Activated naive CD8-positive, alpha-beta T cell treated with anti-CD3 and anti-CD28 coated beads, Interleukin-2, amount 50 U/mL, for 16 hours (primary cell): ENCODE measurements around the gene KLHL35.

Source experiments
- DNase-seq: peaks from one replicate; pipeline ENCODE4 v3.0.0-alpha.2; 2020; ENCODE audit warnings: low read depth, low spot score

The KLHL35 gene

GRCh38 chr11:75440960-75441803 is 8.2 kb upstream of the KLHL35 start:
- no peak for DNase-seq

GRCh38 chr11:75439495-75440120 is 6.6 kb upstream of the KLHL35 start:
- no peak for DNase-seq

GRCh38 chr11:75439026-75439425 is 6.0 kb upstream of the KLHL35 start:
- DNase-seq: no peak

- no peak for DNase-seq
These were observed 5.1 kb upstream of the KLHL35 start for GRCh38 chr11:75437966-75438659.

- DNase-seq: no peak
These were observed 3.8 kb upstream of the KLHL35 start for GRCh38 chr11:75436806-75437205.

- DNase-seq: no peak
These were observed 2.5 kb upstream of the KLHL35 start for GRCh38 chr11:75435571-75435925.

GRCh38 chr11:75434886-75435570 is 2.0 kb upstream of the KLHL35 start:
- no peak for DNase-seq

GRCh38 chr11:75434051-75434450 is 1.0 kb upstream of the KLHL35 start:
- no peak for DNase-seq

GRCh38 chr11:75433443-75433842 is 440 bp upstream of the KLHL35 start:
- no peak for DNase-seq

GRCh38 chr11:75431533-75432525 is 1.2 kb downstream of the KLHL35 start:
- no peak for DNase-seq

- DNase-seq: no peak
These were observed 2.1 kb downstream of the KLHL35 start for GRCh38 chr11:75430714-75431532.

- DNase-seq: peak; percentile 18
These were observed 2.9 kb downstream of the KLHL35 start for GRCh38 chr11:75429902-75430713.

GRCh38 chr11:75429641-75429901 is 3.4 kb downstream of the KLHL35 start:
- no peak for DNase-seq

- DNase-seq: no peak
These were observed 3.9 kb downstream of the KLHL35 start for GRCh38 chr11:75428989-75429640.

GRCh38 chr11:75428281-75428724 is 4.7 kb downstream of the KLHL35 start:
- peak; percentile 26 for DNase-seq

- DNase-seq: no peak
These were observed 5.8 kb downstream of the KLHL35 start for GRCh38 chr11:75427181-75427580.

- no peak for DNase-seq
These were observed 6.3 kb downstream of the KLHL35 start for GRCh38 chr11:75426720-75427086.

- DNase-seq: no peak
These were observed 7.6 kb downstream of the KLHL35 start for GRCh38 chr11:75425422-75425821.

- no peak for DNase-seq
These were observed 8.6 kb downstream of the KLHL35 start for GRCh38 chr11:75424396-75424795.
